Thyroid gland (tissue), 4 donors: ENCODE measurements around the gene STIM1. TPM values are rescaled to one million over a fixed set of nuclear protein-coding genes. Genes with fewer than 3 reads are reported as not detected.

Experiments
- DNase-seq, 2 donors: peaks; one replicate each; pipeline ENCODE4 v3.0.0-alpha.2; 2019
- H3K27ac ChIP-seq, 3 donors: fragments of 200-600 bp; sonication (generic); 1 replicate in 2 of 3; 2 replicates in 1 of 3; pipeline ENCODE4 v1.5.1; 2016 to 2019; ENCODE audit warnings: mild to moderate bottlenecking in 1 of 3, moderate library complexity in 1 of 3
- H3K27me3 ChIP-seq: fragments of 200-600 bp; sonication (generic); one replicate; pipeline ENCODE4 v1.5.1; 2019
- H3K36me3 ChIP-seq, 2 donors: fragments of 200-600 bp; sonication (generic); one replicate each; pipeline ENCODE4 v1.5.1; 2016 to 2019
- H3K4me1 ChIP-seq, 2 donors: fragments of 200-600 bp; sonication (generic); one replicate each; pipeline ENCODE4 v1.5.1; 2017 to 2019
- H3K4me3 ChIP-seq, 3 donors: fragments of 200-600 bp; sonication (generic); replicated peaks in 1 of 3; 1 replicate in 2 of 3; 2 replicates in 1 of 3; pipeline ENCODE4 v1.5.1; 2016; ENCODE audit warnings: mild to moderate bottlenecking in 1 of 3
- H3K9me3 ChIP-seq: fragments of 200-600 bp; sonication (generic); one replicate; pipeline ENCODE4 v1.5.1; 2017
- CTCF ChIP-seq, 6 experiments: fragments of 200-600 bp in 3 of 6; fragments of 450-650 bp in 3 of 6; sonication (generic) in 3 of 6; IDR thresholded peaks; one replicate each; pipeline ENCODE4 v1.5.1; 2016 to 2019; ENCODE audit warnings: antibody characterized with exemption in 6 of 6, mild to moderate bottlenecking in 2 of 6, inconsistent platforms in 1 of 6, moderate library complexity in 1 of 6
- POLR2A ChIP-seq, 2 donors: fragments of 450-650 bp; IDR thresholded peaks; one replicate each; pipeline ENCODE4 v1.6.1; 2017; ENCODE audit warnings: antibody characterized with exemption in 2 of 2, mild to moderate bottlenecking in 2 of 2, moderate library complexity in 1 of 2
- WGBS, 2 donors: methylation state at CpG; one replicate each; pipeline ENCODE4 v1.1.5; 2017; 5-methylcytosine and 5-hydroxymethylcytosine counted together
- intact Hi-C: fragments of 100-400 bp; cut with DNase I; formaldehyde crosslinking; loops from one replicate; pipeline ENCODE4 v1.15.1; 2023
- total RNA-seq, 4 donors: library from RNA; depleted of rRNA; stranded (reverse); fragments of >200 nt; gene quantifications; one replicate each; pipeline ENCODE4 v1.2.3, GENCODE V29; 2016

The STIM1 gene
- total RNA-seq, 4 donors from 2014 or later: 54.3 to 89.2 (median 71.0) TPM

GRCh38 chr11:3834349-3834663, 21.2 kb upstream of the STIM1 start:
- no peaks in the 10 kb centered on the region for H3K9me3 ChIP-seq
- no peak for TF ChIP-seq CTCF (IDR thresholded peaks at IDR 0.05)
- TF ChIP-seq POLR2A (IDR thresholded peaks at IDR 0.05): no peak
- WGBS, 2 donors: 78 to 79% methylated on average over 4 of the region's 4 CpGs
- no peak overlapping the region for H3K4me3 ChIP-seq
- no peak overlapping the region for H3K27ac ChIP-seq
- intact Hi-C loops: no loop called here
- peaks cover 0 to 38% of the 10 kb centered on the region in 2 donors for H3K4me1 ChIP-seq
- no peaks in the 10 kb centered on the region for H3K27me3 ChIP-seq
- no peaks in the 10 kb centered on the region for H3K36me3 ChIP-seq
- no peak for DNase-seq

GRCh38 chr11:3834664-3835461, 20.6 kb upstream of the STIM1 start:
- WGBS, 2 donors: 77 to 84% methylated on average over 7 of the region's 7 CpGs
- no peaks in the 10 kb centered on the region for H3K27me3 ChIP-seq
- peaks cover 0 to 38% of the 10 kb centered on the region in 2 donors for H3K4me1 ChIP-seq
- intact Hi-C loops: no loop called here
- no peak for TF ChIP-seq POLR2A (IDR thresholded peaks at IDR 0.05)
- TF ChIP-seq CTCF (IDR thresholded peaks at IDR 0.05): no peak
- no peak overlapping the region for H3K4me3 ChIP-seq
- DNase-seq: no peak
- no peak overlapping the region for H3K27ac ChIP-seq
- H3K36me3 ChIP-seq: no peaks in the 10 kb centered on the region
- H3K9me3 ChIP-seq: no peaks in the 10 kb centered on the region

- H3K4me1 ChIP-seq: peaks cover 0 to 38% of the 10 kb centered on the region in 2 donors
- WGBS, 2 donors: 79 to 80% methylated on average over 4 of the region's 4 CpGs
Measured at GRCh38 chr11:3835751-3836150, 19.7 kb upstream of the STIM1 start.

GRCh38 chr11:3836903-3837302, 18.6 kb upstream of the STIM1 start:
- Histone ChIP-seq H3K36me3 (no peaks in the 10 kb centered on the region), H3K4me1 (peaks cover 0 to 40% of the 10 kb centered on the region in 2 donors), H3K9me3 (no peaks in the 10 kb centered on the region), H3K4me3 (no peak overlapping the region), H3K27me3 (no peaks in the 10 kb centered on the region), H3K27ac (no peak overlapping the region)
- intact Hi-C loops: no loop called here
- WGBS, 2 donors: 73 to 81% methylated on average over 3 to 5 of the region's 5 CpGs
- TF ChIP-seq POLR2A (IDR thresholded peaks at IDR 0.05) (no peak), CTCF (IDR thresholded peaks at IDR 0.05) (no peak)
- no peak for DNase-seq

More at GRCh38 chr11:3835751-3836150, 19.7 kb upstream of the STIM1 start:
- DNase-seq: no peak
- no peaks in the 10 kb centered on the region for H3K27me3 ChIP-seq
- intact Hi-C loops: no loop called here
- no peaks in the 10 kb centered on the region for H3K36me3 ChIP-seq
- H3K4me3 ChIP-seq: no peak overlapping the region
- no peaks in the 10 kb centered on the region for H3K9me3 ChIP-seq
- no peak for TF ChIP-seq CTCF (IDR thresholded peaks at IDR 0.05)
- TF ChIP-seq POLR2A (IDR thresholded peaks at IDR 0.05): no peak
- no peak overlapping the region for H3K27ac ChIP-seq

GRCh38 chr11:3837793-3838192, 17.7 kb upstream of the STIM1 start:
- intact Hi-C loops: no loop called here
- H3K4me1 ChIP-seq: peaks cover 0 to 38% of the 10 kb centered on the region in 2 donors
- H3K4me3 ChIP-seq: no peak overlapping the region
- no peaks in the 10 kb centered on the region for H3K9me3 ChIP-seq
- no peak overlapping the region for H3K27ac ChIP-seq
- H3K36me3 ChIP-seq: no peaks in the 10 kb centered on the region
- DNase-seq: no peak
- no peaks in the 10 kb centered on the region for H3K27me3 ChIP-seq
- TF ChIP-seq POLR2A (IDR thresholded peaks at IDR 0.05): no peak
- no peak for TF ChIP-seq CTCF (IDR thresholded peaks at IDR 0.05)
- WGBS, 2 donors: 67 to 68% methylated on average over 1 of the region's 1 CpG
